Cardiac septum (tissue), 1 donor: ENCODE measurements around the gene CCN2. TPM values are rescaled to one million over a fixed set of nuclear protein-coding genes. Genes with fewer than 3 reads are reported as not detected.
"Not testable (repeated sequence)": the region's sequence is repeated elsewhere in the genome, so short reads cannot be mapped to it uniquely, and the experiment has no call there.

Experiments
- DNase-seq: peaks from one replicate; pipeline ENCODE4 v3.0.0-alpha.2; 2020; ENCODE audit warnings: low spot score
- intact Hi-C: fragments of 100-400 bp; cut with DNase I; formaldehyde crosslinking; loops from one replicate; pipeline ENCODE4 v1.14.0; 2022
- total RNA-seq: library from RNA; stranded (reverse); fragmentation: NEBNext Ultra II Directional; extraction: Animal tissue kit (Norgen Biotek cat#: 25700); gene quantifications from one replicate; pipeline ENCODE4 v1.2.1, GENCODE V29; 2021
- donor health status: DM: no; HTN: no; CAD: no.

CCN2 gene
- total RNA-seq, 1 donor from 2014 or later: 76.5 TPM

- not testable (repeated sequence) for DNase-seq
- intact Hi-C loops: loop anchor here (10.0 kb wide), 1 partner anchor 569 kb away; no protein-coding TSS in a partner anchor
These were observed 34.9 kb downstream of the CCN2 start for GRCh38 chr6:131916091-131916796.

GRCh38 chr6:131914967-131915751, 36.0 kb downstream of the CCN2 start:
- no peak for DNase-seq
- intact Hi-C loops: loop anchor here (10.0 kb wide), 1 partner anchor 570 kb away; no protein-coding TSS in a partner anchor

GRCh38 chr6:131914234-131914633, 36.9 kb downstream of the CCN2 start:
- intact Hi-C loops: loop anchor here (10.0 kb wide), 1 partner anchor 571 kb away; no protein-coding TSS in a partner anchor
- no peak for DNase-seq

GRCh38 chr6:131911951-131912350, 39.2 kb downstream of the CCN2 start:
- intact Hi-C loops: loop anchor here (10.0 kb wide), 1 partner anchor 573 kb away; no protein-coding TSS in a partner anchor
- DNase-seq: no peak

- DNase-seq: no peak
- intact Hi-C loops: loop anchor here (10.0 kb wide), 1 partner anchor 574 kb away; no protein-coding TSS in a partner anchor
These were observed 40.2 kb downstream of the CCN2 start for GRCh38 chr6:131910956-131911355.

- no peak for DNase-seq
- intact Hi-C loops: loop anchor here (10.0 kb wide), 1 partner anchor 575 kb away; no protein-coding TSS in a partner anchor
These were observed 41.0 kb downstream of the CCN2 start for GRCh38 chr6:131910219-131910589.

- no peak for DNase-seq
- intact Hi-C loops: loop anchor here (10.0 kb wide), 1 partner anchor 575 kb away; no protein-coding TSS in a partner anchor
These were observed 41.6 kb downstream of the CCN2 start for GRCh38 chr6:131909408-131910218.

GRCh38 chr6:131908787-131909186, 42.4 kb downstream of the CCN2 start:
- intact Hi-C loops, DNase-seq: not testable (repeated sequence)

GRCh38 chr6:131903734-131904133, 47.4 kb downstream of the CCN2 start:
- intact Hi-C loops, DNase-seq: not testable (repeated sequence)

- intact Hi-C loops, DNase-seq: not testable (repeated sequence)
These were observed 49.8 kb downstream of the CCN2 start for GRCh38 chr6:131901326-131901873.

GRCh38 chr6:131900231-131900630, 50.9 kb downstream of the CCN2 start:
- intact Hi-C loops: no loop called here

GRCh38 chr6:131898718-131899117, 52.5 kb downstream of the CCN2 start:
- intact Hi-C loops: no loop called here
- no peak for DNase-seq

More at GRCh38 chr6:131900231-131900630, 50.9 kb downstream of the CCN2 start:
- DNase-seq: no peak

Other genes with a start within 250 kb of the CCN2 start
- gene OR2A4, start 250.0 kb downstream of the CCN2 start, total RNA-seq: 0.13 TPM
- not detected for gene CTAGE9, start 240.4 kb downstream of the CCN2 start, total RNA-seq
- gene ENPP1, start 143.4 kb downstream of the CCN2 start, total RNA-seq: 3.3 TPM